HCT116 (cell line): ENCODE measurements around the gene PBX3.

Experiments used
- CEBPB ChIP-seq: IDR thresholded peaks from 2 replicates; pipeline ENCODE4 v1.6.1; 2012; ENCODE audit warnings: low read depth
- EGR1 ChIP-seq: IDR thresholded peaks from 2 replicates; pipeline ENCODE4 v1.6.1; 2012; ENCODE audit warnings: low read depth
- EZH2 ChIP-seq: fragments of 200-600 bp; sonication (generic); IDR thresholded peaks from 2 replicates; pipeline ENCODE4 v1.6.1; 2017; ENCODE audit warnings: antibody characterized with exemption, mixed run types
- JUND ChIP-seq: IDR thresholded peaks from 2 replicates; pipeline ENCODE4 v1.6.1; 2012
- POLR2A ChIP-seq: IDR thresholded peaks from 2 replicates; pipeline ENCODE4 v1.7.0; 2011; ENCODE audit warnings: borderline replicate concordance; ENCODE audit not compliant: insufficient read depth, insufficient read length; ENCODE audit errors: extremely low read depth
- POLR2AphosphoS5 ChIP-seq: IDR thresholded peaks from 2 replicates; pipeline ENCODE4 v1.6.1; 2011; ENCODE audit warnings: mild to moderate bottlenecking, low read depth, low read length, moderate library complexity
- TF ChIP-seq, protein P1 (sequence below), 3 experiments: fragments of 200-600 bp in 1 of 3; sonication (generic) in 1 of 3; IDR thresholded peaks in 2 of 3; conservative IDR thresholded peaks in 1 of 3; 2 replicates each; pipeline ENCODE4 v1.5.1; 2012 to 2017; ENCODE audit warnings: low read depth in 2 of 3, low read length in 2 of 3, antibody characterized with exemption in 1 of 3, borderline replicate concordance in 1 of 3, control low read depth in 1 of 3, mild to moderate bottlenecking in 1 of 3, mixed read lengths in 1 of 3, mixed run types in 1 of 3, moderate library complexity in 1 of 3; ENCODE audit not compliant: insufficient read depth in 1 of 3

DNA sequence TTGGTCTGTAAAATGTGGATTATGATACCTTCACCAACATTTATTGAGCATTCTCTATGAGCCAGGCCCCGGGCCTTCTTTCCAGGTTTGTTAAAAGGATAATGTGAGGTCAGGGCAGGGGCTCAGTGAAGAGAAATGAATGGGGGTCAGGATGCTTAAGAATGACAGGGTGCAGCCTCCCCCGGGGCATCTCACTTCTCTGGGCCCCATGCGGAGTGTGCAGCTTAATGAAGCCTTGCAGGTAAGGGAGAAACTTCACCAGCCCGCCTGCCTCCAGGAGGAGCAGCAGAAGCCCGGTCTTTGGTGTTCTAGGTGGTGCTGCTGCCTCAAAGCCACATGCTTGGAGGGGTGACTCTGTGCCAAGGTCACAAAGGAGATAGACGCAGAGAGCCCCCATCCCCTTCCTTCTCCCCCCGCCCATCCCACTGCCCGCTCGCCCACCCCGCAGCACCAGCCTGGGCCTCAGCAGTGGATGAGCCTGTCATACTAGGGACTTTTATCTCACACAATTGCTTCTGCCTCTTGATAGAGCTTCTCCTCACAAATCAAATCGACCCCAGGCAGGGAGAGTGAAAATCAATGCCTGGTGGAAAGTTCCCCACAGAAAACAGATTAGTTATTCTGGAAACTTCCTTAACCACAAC is 244.8 kb downstream of the PBX3 start:
- TF ChIP-seq, protein P1, sequence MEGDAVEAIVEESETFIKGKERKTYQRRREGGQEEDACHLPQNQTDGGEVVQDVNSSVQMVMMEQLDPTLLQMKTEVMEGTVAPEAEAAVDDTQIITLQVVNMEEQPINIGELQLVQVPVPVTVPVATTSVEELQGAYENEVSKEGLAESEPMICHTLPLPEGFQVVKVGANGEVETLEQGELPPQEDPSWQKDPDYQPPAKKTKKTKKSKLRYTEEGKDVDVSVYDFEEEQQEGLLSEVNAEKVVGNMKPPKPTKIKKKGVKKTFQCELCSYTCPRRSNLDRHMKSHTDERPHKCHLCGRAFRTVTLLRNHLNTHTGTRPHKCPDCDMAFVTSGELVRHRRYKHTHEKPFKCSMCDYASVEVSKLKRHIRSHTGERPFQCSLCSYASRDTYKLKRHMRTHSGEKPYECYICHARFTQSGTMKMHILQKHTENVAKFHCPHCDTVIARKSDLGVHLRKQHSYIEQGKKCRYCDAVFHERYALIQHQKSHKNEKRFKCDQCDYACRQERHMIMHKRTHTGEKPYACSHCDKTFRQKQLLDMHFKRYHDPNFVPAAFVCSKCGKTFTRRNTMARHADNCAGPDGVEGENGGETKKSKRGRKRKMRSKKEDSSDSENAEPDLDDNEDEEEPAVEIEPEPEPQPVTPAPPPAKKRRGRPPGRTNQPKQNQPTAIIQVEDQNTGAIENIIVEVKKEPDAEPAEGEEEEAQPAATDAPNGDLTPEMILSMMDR (IDR thresholded peaks at IDR 0.05 in 2 of 3, conservative IDR thresholded peaks at IDR 0.05 in 1 of 3; ENCODE audit: borderline replicate concordance in 1 of 3, insufficient read depth in 1 of 3, low read depth in 2 of 3, low read length in 2 of 3): no peak
- TF ChIP-seq EGR1 (no peak), POLR2AphosphoS5 (no peak), POLR2A (no peak), CEBPB (no peak), EZH2 (no peak), JUND (no peak)
